Skeletal muscle tissue (tissue), 4 donors: ENCODE data around the gene KRT80. TPM values are rescaled to one million over a fixed set of nuclear protein-coding genes. Genes with fewer than 3 reads are reported as not detected.

Source experiments
- H3K27ac ChIP-seq: one replicate; pipeline ENCODE4 v1.7.0; 2013; ENCODE audit warnings: mild to moderate bottlenecking, low read depth, low read length, inconsistent platforms
- H3K27me3 ChIP-seq, 3 donors: one replicate each; pipeline ENCODE4 v1.7.0; 2013; ENCODE audit warnings: low read length in 3 of 3; ENCODE audit not compliant: control insufficient read depth in 3 of 3, insufficient read depth in 3 of 3
- H3K36me3 ChIP-seq, 3 donors: one replicate each; pipeline ENCODE4 v1.7.0; 2013; ENCODE audit warnings: low read length in 3 of 3; ENCODE audit not compliant: control insufficient read depth in 3 of 3, insufficient read depth in 3 of 3
- H3K4me1 ChIP-seq, 3 donors: one replicate each; pipeline ENCODE4 v1.7.0; 2013; ENCODE audit warnings: low read length in 3 of 3, mild to moderate bottlenecking in 3 of 3; ENCODE audit not compliant: control insufficient read depth in 3 of 3, insufficient read depth in 3 of 3
- H3K4me3 ChIP-seq, 3 donors: one replicate each; pipeline ENCODE4 v1.7.0; 2013; ENCODE audit warnings: low read length in 3 of 3
- H3K9ac ChIP-seq, 3 donors: one replicate each; pipeline ENCODE4 v1.7.0; 2013; ENCODE audit warnings: low read length in 3 of 3, mild to moderate bottlenecking in 3 of 3, moderate library complexity in 2 of 3, low read depth in 1 of 3
- H3K9me3 ChIP-seq, 3 donors: one replicate each; pipeline ENCODE4 v1.7.0; 2013; ENCODE audit warnings: low read length in 3 of 3; ENCODE audit not compliant: control insufficient read depth in 3 of 3
- total RNA-seq: library from RNA; depleted of rRNA; stranded (reverse); fragments of >200 nt; gene quantifications from one replicate; pipeline ENCODE4 v1.2.3, GENCODE V29; 2014
- donor health status: Osteomylitis.

Gene KRT80
- total RNA-seq, 1 donor from 2014 or later = 0.52 TPM

DNA sequence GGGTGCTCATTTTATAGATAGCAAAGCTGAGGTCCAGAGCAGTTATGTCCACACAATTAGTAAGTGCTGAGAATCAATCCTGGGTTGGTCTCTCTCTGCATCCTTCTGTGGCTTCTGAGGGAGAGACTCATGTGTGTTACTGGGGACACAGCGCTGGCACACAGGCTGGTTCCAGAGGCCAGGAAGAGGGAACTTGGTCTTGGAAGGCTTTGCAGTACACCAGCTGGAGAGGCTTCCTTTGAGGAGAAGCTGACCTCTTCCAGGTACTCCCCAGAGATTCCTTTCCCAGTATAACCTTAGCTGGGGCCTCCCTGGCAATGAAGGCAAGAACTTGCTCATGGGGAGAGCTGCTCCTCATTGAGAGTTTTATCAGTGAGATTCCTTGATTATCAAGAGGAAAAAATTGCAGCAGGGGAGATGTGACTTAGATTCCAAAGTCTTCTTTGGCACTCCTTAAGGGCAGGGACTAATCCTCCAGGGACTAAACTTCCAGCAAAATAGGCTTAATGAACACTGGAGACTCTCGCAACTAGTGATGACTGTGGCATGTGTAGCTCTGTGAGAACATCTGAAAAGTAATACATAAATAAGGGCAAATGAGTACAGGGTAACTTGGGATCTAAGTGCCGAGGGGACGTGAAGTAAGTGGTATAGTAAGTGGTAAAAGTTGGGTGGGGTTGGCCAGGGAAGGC lies 13.9 kb upstream of the KRT80 start:
- Histone ChIP-seq H3K36me3 (no peaks in the 10 kb centered on the region), H3K27me3 (peaks cover 0 to 8% (median 0%) of the 10 kb centered on the region in 3 donors), H3K9ac (no peak overlapping the region), H3K27ac (no peak overlapping the region), H3K4me1 (peaks cover 35 to 41% (median 37%) of the 10 kb centered on the region in 3 donors), H3K9me3 (no peaks in the 10 kb centered on the region), H3K4me3 (no peak overlapping the region)

DNA sequence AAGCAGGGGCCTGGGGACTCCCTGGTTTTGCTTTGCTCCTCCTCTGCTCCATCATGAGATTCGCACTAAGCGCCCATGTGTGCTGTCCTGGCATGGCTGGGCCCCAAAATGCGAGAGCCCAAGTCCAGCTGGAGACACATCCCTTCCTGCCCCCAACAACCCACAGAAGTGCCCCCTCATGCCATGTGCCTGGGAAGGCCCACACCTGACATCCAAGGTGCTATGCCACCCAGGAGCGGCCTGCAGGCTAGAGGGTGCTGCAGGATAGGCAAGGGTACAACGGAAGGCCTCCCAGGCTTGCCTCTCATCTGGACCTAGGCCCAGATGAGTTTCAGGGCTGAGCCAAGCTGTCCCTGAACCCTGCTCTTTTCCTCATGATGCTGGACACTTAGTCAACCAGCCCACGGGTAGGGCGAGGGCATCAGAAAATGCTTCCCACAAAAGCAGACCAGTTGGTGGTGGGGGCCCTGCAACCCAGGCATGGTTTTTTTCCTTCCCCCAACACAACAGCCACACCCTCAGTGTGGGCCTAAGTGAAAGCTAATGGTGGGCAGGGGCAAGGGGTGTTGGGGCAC lies 13.2 kb upstream of the KRT80 start:
- H3K9me3 ChIP-seq = no peaks in the 10 kb centered on the region
- no peak overlapping the region for H3K4me3 ChIP-seq
- no peak overlapping the region for H3K27ac ChIP-seq
- H3K9ac ChIP-seq = no peak overlapping the region
- peaks cover 0 to 8% (median 0%) of the 10 kb centered on the region in 3 donors for H3K27me3 ChIP-seq
- H3K36me3 ChIP-seq = no peaks in the 10 kb centered on the region
- H3K4me1 ChIP-seq = peaks cover 37 to 44% (median 40%) of the 10 kb centered on the region in 3 donors

DNA sequence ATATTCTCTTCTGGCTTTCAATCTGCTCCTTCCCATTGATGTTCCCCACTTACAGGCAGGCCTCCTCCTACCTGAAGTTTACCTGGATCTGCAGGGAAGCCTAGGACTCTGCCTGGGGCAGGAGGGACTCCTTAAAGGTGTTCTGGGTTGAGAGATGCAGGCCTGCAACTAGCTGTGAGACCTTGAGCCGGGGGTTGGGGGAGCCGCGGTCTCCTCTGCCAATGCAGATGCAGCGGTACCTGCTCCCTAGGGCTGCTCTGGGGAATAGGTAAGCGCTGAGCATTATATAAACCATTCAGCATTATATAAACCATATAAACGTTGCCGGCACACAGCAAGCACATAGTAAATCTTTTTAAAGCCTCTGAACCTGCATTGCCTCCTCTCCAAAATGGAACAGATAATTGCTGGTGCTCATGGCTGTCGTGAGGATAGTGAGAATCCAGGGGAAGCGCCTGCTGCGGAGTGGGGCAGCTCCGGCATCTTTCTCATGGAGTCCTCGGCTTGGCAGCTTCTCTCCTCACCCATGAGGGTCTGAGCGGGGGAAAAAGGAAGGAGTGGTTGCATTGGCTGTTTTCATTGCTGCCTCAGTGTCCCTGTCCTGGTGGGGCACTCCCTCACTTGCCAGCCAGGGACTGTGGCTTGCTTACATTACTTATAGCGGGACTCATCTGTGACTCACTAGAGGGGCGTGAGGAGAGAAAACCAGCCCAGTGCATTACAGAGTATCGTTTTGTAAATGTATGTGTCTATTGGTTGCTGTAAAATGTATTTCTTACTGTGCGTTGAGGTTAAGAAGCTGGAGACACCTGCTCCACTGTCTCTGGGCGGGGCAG lies 12.5 kb upstream of the KRT80 start:
- Histone ChIP-seq H3K4me3 (no peak overlapping the region), H3K36me3 (no peaks in the 10 kb centered on the region), H3K9me3 (no peaks in the 10 kb centered on the region), H3K27ac (no peak overlapping the region), H3K9ac (no peak overlapping the region), H3K27me3 (peaks cover 0 to 8% (median 0%) of the 10 kb centered on the region in 3 donors), H3K4me1 (peaks cover 39 to 49% (median 47%) of the 10 kb centered on the region in 3 donors)

DNA sequence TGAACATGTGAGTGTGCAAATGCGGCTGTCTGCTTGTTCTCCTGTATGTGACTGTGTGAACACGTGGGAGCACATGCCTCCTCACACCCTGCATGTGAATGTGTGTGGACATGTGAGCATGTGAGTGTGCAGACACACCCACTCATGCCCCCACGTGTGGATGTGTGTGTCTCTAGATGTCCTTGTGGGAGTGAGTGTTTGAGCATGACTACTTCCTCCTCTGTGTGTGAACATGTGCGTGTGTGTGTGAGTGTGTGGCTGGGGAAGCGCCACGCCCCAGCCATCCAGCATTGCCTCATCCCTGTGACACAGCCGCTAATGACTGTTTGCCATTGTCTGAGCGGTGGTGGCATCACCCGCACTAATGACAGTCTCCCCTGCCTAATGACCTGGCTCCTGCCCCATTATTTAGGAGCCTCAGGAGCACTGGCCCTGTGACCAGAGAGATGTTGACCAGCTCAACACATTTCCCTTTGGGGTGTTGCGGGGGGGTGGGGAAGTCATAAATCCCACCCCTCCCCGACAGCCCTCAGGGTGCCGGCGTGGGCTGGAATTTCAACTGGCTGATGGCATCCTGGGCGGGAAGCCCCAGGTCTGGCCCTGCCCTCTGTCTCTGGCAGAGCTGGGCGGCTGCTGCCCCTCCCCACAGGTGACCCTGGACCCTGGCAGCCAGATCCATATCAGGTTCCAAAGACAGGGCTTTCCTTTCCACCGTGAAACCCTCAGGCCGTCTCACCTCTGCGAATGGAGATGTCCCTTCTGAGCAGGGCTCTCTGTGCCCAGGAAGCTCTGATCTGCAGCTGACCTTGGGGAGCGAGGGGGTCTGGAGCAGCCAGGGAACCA lies 11.5 kb upstream of the KRT80 start:
- Histone ChIP-seq H3K4me1 (peaks cover 41 to 51% (median 51%) of the 10 kb centered on the region in 3 donors), H3K4me3 (no peak overlapping the region), H3K27ac (no peak overlapping the region), H3K9ac (no peak overlapping the region), H3K36me3 (no peaks in the 10 kb centered on the region), H3K9me3 (no peaks in the 10 kb centered on the region), H3K27me3 (peaks cover 0 to 8% (median 0%) of the 10 kb centered on the region in 3 donors)

- Histone ChIP-seq H3K27me3 (peaks cover 0 to 8% (median 0%) of the 10 kb centered on the region in 3 donors), H3K9ac (no peak overlapping the region), H3K4me1 (peaks cover 33 to 51% (median 51%) of the 10 kb centered on the region in 3 donors), H3K36me3 (no peaks in the 10 kb centered on the region), H3K9me3 (no peaks in the 10 kb centered on the region), H3K4me3 (no peak overlapping the region), H3K27ac (no peak overlapping the region)
Observed at GRCh38 chr12:52202361-52203078, 10.7 kb upstream of the KRT80 start.

GRCh38 chr12:52201451-52201839 lies 9.6 kb upstream of the KRT80 start:
- Histone ChIP-seq H3K4me1 (peaks cover 27 to 50% (median 49%) of the 10 kb centered on the region in 3 donors), H3K27me3 (peaks cover 0 to 8% (median 0%) of the 10 kb centered on the region in 3 donors), H3K4me3 (no peak overlapping the region)

DNA sequence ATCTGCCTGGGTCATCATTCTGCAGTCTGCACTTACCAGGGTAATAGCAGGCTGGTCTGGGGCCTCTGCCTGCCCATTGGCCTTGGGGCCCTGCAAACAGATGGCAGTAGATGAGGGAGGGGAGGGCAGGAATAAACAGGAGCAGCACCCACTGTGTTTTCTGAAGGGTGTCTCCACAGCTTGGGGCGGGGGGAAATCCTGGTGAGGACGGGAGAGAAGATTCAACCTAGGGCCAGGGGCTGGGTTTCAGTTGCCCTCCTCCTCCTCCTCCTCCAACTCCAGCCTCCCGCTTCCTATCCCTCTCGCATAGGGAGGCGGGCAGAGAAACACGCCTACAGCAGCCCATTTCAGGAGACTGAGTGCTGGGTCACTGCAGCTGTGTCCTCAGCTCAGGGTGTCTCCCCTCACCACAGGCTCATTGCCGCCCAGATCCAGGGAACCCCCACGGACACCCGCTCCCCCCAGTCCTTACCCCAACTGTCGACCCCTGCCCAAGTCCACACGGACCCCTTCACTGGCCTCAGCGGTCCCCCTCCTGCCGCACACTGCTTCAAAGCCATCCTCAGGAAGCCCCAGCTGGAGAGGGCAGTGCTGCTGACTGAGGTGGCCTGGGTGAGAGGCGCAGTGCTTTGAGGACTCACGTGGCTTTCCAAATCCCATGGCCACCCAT lies 9.1 kb upstream of the KRT80 start:
- H3K9me3 ChIP-seq = no peaks in the 10 kb centered on the region
- no peak overlapping the region for H3K4me3 ChIP-seq
- peaks cover 27 to 50% (median 49%) of the 10 kb centered on the region in 3 donors for H3K4me1 ChIP-seq
- H3K36me3 ChIP-seq = no peaks in the 10 kb centered on the region
- H3K27me3 ChIP-seq = peaks cover 0 to 8% (median 0%) of the 10 kb centered on the region in 3 donors
- peak overlapping the region in 1 of 3 donors; percentile 25 for H3K9ac ChIP-seq
- H3K27ac ChIP-seq = no peak overlapping the region

More at GRCh38 chr12:52201451-52201839, 9.6 kb upstream of the KRT80 start:
- Histone ChIP-seq H3K27ac (no peak overlapping the region), H3K9ac (no peak overlapping the region), H3K9me3 (no peaks in the 10 kb centered on the region), H3K36me3 (no peaks in the 10 kb centered on the region)

GRCh38 chr12:52200086-52200780 lies 8.4 kb upstream of the KRT80 start:
- Histone ChIP-seq H3K36me3 (no peaks in the 10 kb centered on the region), H3K27me3 (peaks cover 0 to 8% (median 0%) of the 10 kb centered on the region in 3 donors), H3K4me1 (peaks cover 27 to 49% (median 46%) of the 10 kb centered on the region in 3 donors), H3K4me3 (no peak overlapping the region), H3K9ac (peak overlapping the region in 1 of 3 donors; percentile 25), H3K9me3 (no peaks in the 10 kb centered on the region), H3K27ac (no peak overlapping the region)
